CMK (cell line): Measurements from ENCODE around the gene NUMB.

Source experiments
- DNase-seq: peaks from one replicate; pipeline ENCODE4 v3.0.0-alpha.2; 2010; ENCODE audit warnings: low read depth

Gene NUMB

DNA sequence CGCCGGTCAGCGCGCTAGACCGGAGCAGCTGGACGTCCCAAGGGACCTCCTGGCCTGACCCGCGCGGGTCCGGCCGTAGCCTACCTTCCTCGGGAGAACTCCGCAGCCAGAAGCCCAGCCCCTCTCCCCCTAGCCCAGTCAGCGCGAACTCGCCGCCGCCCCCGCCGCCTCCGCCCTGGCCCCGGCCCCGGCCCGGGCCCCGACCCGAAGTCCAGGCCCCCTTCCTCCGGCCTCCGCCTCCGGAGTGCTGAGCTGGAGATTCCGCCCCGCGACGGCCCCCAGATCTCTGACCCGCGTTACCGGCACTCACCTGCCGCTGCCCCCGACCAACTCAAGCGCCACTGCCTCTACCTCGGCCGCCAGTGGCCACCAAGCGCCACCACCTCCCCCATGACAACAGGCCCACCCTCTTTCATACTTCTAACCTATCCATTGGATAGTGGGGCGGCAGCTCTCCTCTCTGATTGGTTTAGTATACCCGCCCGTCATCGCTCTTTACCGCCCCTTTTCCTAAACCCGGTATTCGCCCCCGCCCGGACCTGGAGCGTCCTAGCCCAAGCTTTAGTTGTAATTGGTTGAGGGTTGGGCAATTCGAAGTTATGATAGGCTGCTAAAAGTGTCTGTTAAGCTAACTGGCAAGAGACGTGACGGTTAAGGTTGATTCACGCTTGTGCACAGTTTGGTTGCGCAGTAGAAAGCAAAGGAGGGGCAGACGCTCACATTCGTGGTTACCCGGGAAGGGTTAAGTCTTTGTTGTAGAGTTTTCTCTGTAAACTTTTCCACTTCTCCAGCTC is at the start of gene NUMB:
Gene NUMB (minus strand): TSS at position 364 of the 794 bp plus-strand sequence. CDS start 102,795 bp downstream, outside the sequence.
- peak; percentile 91 for DNase-seq

DNA sequence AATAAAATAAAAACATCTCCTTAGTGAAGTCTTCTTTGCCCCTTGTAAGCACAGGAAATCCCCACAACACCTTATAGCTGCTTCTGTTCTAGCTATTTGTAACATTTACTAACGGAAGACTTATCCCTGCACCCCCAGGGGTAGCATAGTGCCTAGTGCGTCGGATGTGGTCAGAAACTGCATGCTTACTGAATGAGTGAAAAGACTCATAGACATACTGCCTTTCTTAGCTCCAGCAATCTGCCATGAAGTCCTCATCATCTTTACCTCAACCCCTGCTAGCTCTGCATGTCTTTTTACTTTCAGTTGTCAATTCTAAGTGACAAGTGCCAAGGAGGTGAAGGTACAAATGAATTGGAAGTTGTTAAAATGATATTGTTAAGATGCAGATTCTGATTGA is 45.3 kb upstream of the NUMB start:
- no peak for DNase-seq

DNA sequence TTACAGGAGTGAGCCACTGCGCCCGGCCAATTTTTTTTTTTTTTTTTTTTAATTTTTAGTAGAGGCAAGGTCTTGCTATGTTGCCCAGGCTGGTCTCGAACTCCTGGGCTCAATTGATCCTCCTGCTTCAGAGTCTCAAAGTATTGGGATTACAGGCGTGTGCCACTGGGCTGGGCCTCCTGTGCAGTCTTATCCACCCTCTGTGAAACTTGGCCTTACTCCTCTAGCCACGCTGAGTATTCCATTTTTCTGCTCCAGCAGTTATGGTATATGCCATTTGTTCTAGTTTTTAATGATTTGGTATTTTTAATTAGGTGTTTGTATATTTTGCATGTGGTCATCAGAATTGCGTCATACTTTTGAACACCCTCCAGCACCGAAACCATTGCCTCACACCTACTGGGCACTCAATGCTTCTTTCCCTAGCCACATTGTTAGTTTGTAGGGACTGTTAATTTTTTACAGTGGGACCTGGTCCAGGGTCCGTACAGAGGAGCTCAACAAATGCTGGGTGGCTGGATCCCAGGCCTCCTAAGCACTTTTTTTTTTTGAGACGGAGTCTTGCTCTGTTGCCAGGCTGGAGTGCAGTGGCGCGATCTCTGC is 43.8 kb upstream of the NUMB start:
- no peak for DNase-seq

DNA sequence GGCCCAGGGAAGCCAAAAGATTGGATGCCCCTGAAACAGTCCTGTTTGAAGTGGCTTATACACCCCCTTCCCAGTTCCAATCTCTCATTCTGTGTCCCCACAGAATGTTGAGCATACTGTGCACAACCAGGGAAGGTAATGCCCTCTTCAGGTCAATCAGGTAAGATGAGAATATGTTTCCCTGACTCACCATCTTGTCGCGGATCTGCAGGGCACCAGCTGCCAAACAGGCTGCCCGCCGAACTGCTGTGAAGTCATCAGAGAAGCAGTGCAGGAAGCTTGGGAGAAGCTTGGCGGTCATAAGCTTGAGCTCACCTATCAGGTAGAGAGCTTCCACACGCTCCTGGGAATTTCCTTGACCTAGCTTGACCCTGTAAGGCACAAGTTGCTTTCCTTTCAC is 42.0 kb upstream of the NUMB start:
- no peak for DNase-seq

DNA sequence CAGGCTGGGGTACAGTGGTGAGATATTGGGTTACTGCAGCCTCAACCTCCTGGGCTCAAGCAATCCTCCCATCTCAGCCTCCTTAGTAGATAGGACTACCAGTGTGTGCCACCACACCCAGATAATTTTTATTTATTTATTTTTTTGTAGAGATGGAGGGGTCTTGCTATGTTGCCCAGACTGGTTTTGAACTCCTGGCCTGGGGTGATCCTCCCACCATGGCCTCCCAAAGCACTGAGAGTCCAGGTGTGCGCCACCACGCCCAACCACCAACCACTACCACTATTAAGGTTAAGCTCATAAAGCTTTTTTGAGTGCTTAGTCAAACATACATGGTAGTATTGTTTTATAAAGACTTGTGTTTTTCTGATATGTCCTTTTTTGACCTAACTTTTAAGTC is 36.2 kb upstream of the NUMB start:
- no peak for DNase-seq

DNA sequence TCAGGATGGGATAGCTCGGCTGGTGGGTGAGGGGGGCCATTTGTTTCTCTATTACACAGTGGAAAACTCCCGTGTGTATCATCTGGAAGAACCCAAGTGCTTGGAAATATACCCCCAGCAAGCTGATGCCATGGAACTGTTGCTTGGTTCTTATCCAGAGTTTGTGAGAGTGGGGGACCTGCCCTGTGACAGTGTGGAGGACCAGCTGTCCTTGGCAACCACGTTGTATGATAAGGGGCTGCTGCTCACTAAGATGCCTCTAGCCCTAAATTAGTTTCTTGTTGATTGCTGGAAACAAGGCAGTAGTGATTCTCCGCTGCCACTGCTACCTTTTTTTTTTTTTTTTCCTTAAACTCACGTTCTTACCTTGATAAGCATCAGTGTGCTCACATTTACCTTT is 34.3 kb upstream of the NUMB start:
- DNase-seq = no peak

DNA sequence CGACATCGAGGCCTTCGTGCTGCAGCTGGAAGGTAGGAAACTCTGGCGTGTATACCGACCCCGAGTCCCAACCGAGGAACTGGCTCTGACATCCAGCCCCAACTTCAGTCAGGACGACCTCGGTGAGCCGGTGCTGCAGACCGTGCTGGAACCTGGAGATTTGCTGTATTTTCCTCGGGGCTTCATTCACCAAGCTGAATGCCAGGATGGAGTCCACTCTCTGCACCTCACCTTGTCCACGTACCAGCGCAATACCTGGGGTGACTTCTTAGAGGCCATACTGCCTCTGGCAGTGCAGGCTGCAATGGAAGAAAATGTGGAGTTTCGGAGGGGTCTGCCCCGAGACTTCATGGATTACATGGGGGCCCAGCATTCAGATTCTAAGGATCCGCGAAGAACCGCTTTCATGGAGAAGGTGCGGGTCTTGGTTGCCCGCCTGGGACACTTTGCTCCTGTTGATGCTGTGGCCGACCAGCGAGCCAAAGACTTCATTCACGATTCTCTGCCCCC is 33.8 kb upstream of the NUMB start:
- DNase-seq = no peak

DNA sequence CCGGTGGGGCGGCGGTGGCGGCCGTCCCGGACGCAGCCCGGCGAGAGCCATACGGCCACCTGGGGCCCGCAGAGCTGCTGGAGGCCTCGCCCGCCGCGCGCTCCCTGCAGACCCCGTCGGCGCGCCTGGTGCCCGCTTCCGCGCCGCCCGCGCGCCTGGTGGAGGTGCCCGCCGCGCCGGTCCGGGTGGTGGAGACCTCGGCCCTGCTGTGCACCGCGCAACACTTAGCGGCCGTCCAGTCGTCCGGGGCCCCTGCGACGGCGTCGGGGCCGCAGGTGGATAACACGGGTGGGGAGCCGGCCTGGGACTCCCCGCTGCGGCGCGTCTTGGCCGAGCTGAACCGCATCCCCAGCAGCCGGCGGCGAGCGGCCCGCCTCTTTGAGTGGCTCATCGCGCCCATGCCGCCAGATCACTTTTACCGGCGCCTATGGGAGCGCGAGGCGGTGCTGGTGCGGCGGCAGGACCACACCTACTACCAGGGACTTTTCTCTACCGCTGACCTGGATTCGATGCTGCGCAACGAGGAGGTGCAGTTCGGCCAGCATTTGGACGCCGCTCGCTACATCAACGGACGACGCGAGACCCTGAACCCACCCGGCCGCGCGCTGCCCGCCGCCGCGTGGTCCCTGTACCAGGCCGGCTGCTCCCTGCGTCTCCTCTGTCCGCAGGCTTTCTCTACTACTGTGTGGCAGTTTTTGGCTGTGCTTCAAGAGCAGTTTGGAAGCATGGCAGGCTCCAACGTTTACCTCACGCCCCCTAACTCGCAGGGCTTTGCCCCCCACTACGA is 33.1 kb upstream of the NUMB start:
- DNase-seq = no peak

DNA sequence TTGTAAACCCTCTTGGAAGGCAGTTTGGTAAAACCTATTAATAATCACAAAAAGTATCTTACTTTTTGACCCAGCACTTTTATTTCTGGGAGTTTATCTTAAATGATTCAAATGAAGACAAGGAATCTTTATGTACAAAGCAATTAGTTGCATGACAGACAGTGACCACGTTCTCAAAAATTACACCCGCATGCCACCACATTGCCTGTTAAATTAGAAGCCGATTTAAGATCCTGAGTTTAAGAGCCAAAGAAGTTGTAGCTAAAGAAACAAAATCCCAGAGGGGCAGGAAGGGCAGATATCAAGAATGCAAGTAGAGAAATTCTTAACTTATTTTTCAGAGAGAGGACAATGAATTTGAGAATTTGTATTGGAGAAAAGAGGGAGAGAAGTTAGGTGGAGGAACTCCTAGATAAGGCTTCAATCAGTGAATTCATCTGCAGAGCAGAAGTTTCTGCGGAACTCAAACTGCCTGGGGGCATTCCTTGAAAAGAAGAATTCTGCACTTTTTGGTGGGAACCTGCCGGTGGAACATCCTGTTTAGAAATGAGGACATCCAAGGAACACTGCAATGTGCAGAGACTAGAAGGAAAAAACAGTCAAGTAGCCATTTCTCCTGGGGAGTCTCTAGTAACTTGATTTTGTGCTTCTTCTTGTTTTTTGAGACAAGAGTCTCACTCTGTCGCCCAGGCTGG is 31.3 kb upstream of the NUMB start:
- no peak for DNase-seq

DNA sequence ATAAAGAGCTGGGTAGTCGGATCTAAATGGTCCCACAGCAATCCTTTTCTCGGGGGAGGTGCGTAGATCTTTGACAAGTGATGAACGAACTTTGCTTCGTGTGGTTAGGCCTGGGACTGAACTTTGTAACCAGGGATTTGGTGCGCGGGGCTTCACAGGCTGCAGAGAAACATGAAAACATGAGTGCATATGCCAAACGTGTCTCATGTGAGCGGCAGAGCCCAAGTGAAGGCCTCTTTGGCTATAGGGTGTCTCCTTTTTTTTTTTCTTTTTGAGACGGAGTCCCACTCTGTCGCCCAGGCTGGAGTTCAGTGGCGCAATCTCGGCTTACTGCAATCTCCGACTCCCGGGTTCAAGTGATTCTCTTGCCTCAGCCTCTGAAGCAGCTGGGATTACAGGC is 20.3 kb upstream of the NUMB start:
- no peak for DNase-seq

DNA sequence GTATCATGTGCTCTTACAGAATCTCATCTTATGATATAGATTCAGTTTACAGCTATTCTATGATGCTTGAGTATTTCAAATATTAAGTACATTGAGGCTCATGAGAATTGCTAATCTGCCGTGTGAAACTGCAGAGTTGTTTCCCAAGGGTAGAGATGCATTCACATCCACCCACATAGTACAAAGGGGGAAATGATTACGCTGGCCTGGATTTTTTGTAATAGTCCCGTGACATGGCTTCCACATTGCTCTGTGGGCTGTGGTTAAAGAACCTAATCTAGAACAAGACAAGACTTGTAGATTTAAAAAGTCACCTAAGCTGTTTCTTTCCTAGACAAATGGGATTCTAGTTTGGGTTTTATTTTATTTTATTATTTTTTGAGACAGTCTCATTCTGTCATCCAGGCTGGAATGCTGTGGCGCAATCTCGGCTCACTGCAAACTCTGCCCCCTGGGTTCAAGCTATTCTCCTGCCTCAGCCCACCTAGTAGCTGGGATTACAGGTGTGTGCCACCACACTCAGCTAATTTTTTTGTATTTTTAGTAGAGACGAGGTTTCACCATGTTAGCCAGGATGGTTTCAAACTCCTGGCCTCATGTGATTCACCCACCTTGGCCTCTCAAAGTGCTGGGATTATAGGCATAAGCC is 19.4 kb upstream of the NUMB start:
- no peak for DNase-seq

DNA sequence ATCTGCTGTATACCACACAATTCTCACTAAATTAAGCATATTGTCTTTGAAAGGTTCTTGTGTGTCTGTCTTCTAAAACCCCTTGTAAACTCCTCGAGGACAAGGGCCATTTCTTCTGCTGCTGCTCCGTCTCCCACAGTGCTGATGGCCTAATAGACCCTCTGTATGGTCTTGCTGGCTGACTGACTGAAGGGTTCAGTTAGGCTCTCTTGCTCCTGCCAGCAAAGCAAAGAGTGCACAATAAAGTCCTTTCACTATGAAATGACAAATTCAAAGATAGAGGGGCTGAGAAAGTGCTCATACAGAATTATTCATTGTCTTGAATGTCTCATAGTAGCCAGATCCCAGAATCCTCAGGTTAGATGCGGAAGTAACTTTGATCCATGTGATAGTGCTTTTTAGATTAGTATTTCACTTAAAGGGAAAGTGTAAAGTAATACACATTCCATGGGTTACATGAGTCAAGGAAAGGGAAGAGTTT is 18.1 kb upstream of the NUMB start:
- DNase-seq = no peak

DNA sequence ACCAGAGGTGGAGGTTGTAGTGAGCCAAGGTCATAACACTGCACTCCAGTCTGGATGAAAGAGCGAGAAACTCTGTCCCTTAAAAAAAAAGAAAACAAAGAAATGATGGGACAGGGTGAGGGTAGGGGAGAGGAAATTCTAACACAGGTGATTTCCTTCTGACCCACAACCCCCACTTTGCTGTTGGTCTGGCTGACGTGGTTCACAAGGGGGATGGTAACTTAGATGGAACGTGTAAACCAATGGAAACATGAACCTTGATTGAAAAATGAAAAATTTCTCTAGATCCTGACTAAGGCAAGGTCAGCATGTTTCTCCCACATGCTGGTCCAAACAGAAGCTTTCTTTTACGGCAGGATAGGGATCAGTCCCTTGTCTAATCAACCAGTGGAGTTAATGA is 16.6 kb upstream of the NUMB start:
- no peak for DNase-seq

DNA sequence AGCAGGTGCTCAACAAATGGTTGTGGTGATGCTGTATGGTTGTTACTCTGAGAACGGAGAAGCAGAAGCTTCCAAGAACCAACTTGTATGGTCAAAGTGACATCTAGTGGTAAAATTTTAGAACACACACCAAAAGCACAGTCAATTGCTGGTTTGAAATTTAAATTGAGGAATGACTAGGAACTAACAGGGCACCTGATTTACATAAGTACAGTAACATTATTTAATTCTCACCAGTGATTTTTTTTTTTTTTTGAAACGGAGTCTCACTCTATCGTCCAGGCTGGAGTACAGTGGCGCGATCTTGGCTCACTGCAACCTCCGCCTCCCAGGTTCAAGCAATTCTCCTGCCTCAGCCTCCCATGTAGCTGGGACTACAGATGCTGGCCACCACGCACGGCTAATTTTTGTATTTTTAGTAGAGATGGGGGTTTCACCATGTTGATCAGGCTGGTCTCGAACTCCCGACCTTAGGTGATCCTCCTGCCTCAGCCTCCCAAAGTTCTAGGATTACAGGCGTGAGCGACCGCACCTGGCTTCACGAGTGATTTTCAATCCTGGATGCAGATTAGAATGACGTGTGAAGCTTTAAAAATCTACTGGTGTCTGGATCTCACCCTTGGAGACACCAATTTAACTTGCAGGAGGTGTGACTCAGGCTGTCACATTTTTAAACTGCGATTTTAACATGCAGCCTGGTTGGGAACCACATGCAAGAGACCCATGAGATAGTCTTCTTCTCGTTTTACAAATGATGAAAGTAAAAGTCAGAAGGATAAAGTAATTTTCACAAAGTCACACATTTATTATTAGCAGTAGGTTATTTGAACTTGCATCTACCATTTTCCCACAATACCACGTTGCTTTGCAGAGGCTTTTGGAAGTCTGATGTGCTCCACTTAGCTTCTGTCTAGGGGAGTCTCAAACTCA is 14.1 kb upstream of the NUMB start:
- DNase-seq = no peak

DNA sequence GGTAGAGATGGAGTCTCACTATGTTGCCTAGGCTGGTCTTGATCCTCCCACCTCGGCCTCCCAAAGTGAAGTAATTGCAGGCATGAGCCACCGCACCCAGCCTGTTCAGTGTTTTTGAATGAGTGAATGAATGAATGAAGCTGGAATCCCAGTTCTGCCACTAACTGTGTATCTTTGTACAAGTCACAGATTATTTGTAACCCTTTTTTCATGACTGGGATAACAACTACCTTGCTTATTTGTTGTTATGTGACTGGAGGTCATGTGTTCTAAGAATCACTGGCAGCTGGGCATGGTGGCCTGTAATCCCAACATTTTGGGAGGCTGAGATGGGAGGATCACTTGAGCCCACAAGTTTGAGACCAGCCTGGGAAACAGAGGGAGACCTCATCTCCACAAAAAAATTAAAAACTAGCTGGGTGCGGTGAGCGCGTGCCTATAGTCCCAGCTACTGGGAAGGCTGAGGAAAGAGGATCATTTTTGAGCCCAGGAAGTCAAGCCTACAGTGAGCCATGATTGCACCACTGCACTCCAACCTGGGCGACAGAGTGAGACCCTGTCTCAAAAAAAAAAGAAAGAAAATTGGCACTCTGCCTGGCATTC is 13.3 kb upstream of the NUMB start:
- DNase-seq = no peak

DNA sequence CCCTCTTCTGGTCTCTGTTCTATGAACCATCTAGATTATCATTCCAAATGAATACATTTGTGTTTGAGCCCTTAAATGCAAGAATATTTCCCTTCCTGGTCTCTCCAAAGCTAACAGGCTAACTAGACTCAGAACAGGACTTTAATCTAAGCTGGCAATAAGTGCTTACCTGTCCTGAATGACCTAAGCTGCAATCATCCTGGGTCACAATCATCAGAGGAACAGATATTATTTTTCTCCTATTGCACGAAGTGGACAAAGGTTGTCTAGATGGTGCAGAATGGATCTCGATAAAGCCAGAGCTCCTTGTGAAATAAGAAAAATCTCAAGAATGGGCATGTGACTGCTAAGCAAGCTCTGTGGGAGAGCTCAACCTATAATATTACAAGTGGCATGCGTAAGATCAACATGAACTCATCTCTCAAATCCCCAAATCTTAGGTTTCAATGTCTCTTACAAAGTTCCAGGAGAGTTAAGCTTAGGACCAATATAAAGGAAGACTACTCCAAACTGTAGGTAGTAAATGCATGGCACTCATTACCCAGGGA is 10.6 kb upstream of the NUMB start:
- no peak for DNase-seq

DNA sequence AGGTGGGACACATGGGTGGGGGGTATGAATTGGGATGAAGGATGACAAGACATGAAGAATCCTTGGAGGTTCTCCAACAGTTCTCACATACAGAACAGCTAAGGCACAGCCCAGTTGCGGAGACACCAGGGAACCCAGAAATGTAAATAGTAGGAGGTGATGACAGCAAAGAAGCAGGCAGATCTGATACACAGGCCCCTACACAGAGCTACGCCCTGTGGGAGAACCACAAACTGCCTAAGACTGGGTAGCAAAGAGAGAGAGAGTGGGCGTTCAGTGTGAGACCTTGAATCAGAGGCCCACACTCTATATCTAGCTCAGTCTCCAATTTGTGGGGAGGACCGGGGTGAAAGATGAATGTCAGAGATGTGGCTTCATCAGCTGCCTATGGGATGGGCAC is 9.5 kb upstream of the NUMB start:
- DNase-seq = no peak

DNA sequence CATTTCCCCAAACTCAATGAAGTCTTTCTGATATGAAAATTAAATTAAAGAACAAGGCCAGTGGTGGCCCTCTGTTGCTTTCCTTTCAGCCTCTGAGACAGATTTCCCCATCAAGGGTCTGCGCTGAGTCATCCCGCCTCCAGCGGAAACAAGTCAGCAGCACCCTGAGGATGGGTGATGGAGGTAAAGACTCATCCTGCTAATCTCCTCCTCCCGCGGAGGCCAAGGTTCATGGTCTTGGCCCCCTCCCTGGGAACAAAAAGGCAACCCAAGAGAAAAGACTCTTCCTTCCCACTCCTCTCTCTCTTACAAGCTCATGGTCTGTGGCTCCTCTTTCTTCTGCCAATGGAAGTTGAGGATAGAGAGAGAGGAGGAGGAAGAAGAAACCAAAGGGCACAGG is 9.0 kb upstream of the NUMB start:
- DNase-seq = no peak

DNA sequence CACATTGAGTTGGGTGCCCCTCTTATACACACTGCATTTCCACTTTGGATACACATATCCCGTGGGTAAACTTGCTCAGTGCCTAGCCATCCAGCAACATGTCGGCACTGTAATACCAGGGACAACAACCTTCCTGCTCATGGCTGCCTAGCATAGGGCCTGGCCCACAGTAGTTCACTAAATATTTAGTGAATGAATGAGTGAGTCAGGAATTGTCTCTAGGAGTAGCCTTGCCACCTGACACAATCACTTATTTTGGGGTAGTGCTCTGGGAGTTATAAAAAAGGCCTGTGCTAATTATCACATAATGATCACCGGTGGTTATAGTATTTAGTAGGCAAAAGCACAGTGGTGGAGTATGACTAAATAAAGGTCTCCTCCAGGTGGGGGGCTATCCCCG is 8.5 kb upstream of the NUMB start:
- DNase-seq = no peak
